Activated CD4-positive, alpha-beta T cell treated with anti-CD3 and anti-CD28 coated beads for 36 hours (primary cell): ENCODE data around the gene ABCG4. TPM values are rescaled to one million over a fixed set of nuclear protein-coding genes. Genes with fewer than 3 reads are reported as not detected.
"Not testable (repeated sequence)": the region's sequence is repeated elsewhere in the genome, so short reads cannot be mapped to it uniquely, and the experiment has no call there.

ENCODE experiments used
- ATAC-seq: fragments of 200-7000 bp; cut with Tn5 transposase; one replicate; pipeline ENCODE4 v1.10.0; 2021; ENCODE audit warnings: mild to moderate bottlenecking, moderate library complexity
- CTCF ChIA-PET: fragments of 350-600 bp; sonication (Branson Sonifier 250); formaldehyde crosslinking; loops from one replicate; lab custom pipeline; 2021; ENCODE audit warnings: antibody characterized with exemption; lab: Charles Lee
- POLR2A ChIA-PET: fragments of 350-600 bp; sonication (Branson Sonifier 250); formaldehyde crosslinking; loops from one replicate; lab custom pipeline; 2021; ENCODE audit warnings: antibody characterized with exemption, inconsistent platforms; lab: Charles Lee
- DNase-seq: peaks from one replicate; pipeline ENCODE4 v3.0.0-alpha.2; 2020
- H3K27ac Mint-ChIP-seq: one replicate; pipeline ENCODE4 v1.8.0; 2021; ENCODE audit warnings: mixed read lengths
- H3K27me3 Mint-ChIP-seq: one replicate; pipeline ENCODE4 v1.8.0; 2021; ENCODE audit warnings: mixed read lengths
- H3K36me3 Mint-ChIP-seq: one replicate; pipeline ENCODE4 v1.8.0; 2021; ENCODE audit warnings: low read depth, mixed read lengths
- H3K4me1 Mint-ChIP-seq: one replicate; pipeline ENCODE4 v1.8.0; 2021; ENCODE audit warnings: mixed read lengths
- H3K4me3 Mint-ChIP-seq: one replicate; pipeline ENCODE4 v1.8.0; 2021; ENCODE audit warnings: mild to moderate bottlenecking, moderate library complexity, mixed read lengths
- H3K9me3 Mint-ChIP-seq: one replicate; pipeline ENCODE4 v1.8.0; 2021; ENCODE audit warnings: low read depth, mixed read lengths
- intact Hi-C, 2 experiments: fragments of 100-400 bp; cut with DNase I in 1 of 2; cut with micrococcal nuclease in 1 of 2; formaldehyde crosslinking; loops; one replicate each; pipeline versions ENCODE4 v1.14.2 to v1.15.1; 2022 to 2024; cut with DNase I, micrococcal nuclease
- total RNA-seq, 2 experiments: library from RNA; stranded (reverse); gene quantifications; one replicate each; pipeline ENCODE4 v1.2.3, GENCODE V29; 2021

ABCG4 gene
- total RNA-seq, 2 experiments from 2014 or later, result not detected

DNA sequence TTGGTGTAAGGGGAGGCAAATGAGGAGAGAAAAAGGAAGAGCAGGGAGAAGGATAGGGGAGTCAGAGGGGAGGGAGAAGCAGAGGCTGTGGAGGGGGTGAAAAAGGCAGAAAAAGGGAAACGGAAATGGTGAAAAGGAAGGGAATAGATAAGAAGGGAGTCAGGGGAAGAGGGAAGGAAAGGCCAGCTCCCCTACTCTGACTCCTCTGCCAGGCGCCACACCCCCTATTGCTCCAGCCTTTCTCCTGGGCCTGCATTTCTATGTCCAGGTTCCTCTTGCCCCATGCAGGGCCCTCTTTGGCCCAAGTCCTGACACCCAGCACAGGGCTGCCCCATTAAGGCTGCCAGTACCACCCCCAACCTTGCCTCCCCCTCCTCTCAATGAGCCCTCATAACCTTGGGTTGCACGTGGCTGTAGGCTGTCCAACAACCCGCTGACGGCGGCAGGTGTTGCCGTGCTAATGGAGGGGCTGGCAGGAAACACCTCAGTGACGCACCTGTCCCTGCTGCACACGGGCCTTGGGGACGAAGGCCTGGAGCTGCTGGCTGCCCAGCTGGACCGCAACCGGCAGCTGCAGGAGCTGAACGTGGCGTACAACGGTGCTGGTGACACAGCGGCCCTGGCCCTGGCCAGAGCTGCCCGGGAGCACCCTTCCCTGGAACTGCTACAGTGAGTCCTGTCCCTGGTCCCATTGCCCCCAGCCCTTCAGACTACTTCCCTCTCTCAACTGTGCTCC lies 33.0 kb downstream of the ABCG4 start:
- ChIA-PET POLR2A (interaction anchor here (0.9 kb wide), 1 partner anchor 13 kb away, joined by 3 read pairs; no protein-coding TSS in a partner anchor), CTCF (no interaction called here)
- Mint-ChIP-seq H3K4me3 (no peak overlapping the region), H3K36me3 (peaks cover 11% of the 10 kb centered on the region), H3K27me3 (no peaks in the 10 kb centered on the region), H3K4me1 (peaks cover 11% of the 10 kb centered on the region), H3K27ac (no peak overlapping the region), H3K9me3 (no peaks in the 10 kb centered on the region)
- DNase-seq (no peak), ATAC-seq (no peak)
- intact Hi-C loops, result no loop called here

DNA sequence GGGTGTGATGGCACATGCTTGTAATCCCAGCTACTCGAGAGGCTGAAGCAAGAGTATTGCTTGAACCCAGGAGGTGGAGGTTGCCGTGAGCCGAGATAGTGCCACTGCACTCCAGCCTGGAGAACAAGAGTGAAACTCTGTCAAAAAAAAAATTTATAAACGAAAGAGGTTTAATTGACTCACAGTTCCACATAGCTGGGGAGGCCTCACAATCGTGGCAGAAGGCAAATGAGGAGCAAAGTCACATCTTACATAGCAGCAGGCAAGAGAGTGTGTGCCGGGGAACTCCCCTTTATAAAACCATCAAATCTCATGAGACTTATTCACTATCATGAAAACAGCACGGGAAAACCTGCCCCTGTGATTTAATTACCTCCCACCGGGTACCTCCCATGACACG lies 35.5 kb downstream of the ABCG4 start:
- DNase-seq, intact Hi-C loops, H3K9me3 Mint-ChIP-seq, H3K4me3 Mint-ChIP-seq, H3K27me3 Mint-ChIP-seq, H3K27ac Mint-ChIP-seq, H3K4me1 Mint-ChIP-seq: not testable (repeated sequence)
- POLR2A ChIA-PET, result interaction anchor here (1.0 kb wide), 1 partner anchor 23 kb away, joined by 3 read pairs; no protein-coding TSS in a partner anchor
- ATAC-seq, result peak; percentile 62
- H3K36me3 Mint-ChIP-seq, result peaks cover 11% of the 10 kb centered on the region
- CTCF ChIA-PET, result interaction anchor here (0.7 to 1.2 kb wide), 3 partner anchors 15 to 563 kb away, joined by 3 to 6 read pairs (median 3); no protein-coding TSS in a partner anchor

DNA sequence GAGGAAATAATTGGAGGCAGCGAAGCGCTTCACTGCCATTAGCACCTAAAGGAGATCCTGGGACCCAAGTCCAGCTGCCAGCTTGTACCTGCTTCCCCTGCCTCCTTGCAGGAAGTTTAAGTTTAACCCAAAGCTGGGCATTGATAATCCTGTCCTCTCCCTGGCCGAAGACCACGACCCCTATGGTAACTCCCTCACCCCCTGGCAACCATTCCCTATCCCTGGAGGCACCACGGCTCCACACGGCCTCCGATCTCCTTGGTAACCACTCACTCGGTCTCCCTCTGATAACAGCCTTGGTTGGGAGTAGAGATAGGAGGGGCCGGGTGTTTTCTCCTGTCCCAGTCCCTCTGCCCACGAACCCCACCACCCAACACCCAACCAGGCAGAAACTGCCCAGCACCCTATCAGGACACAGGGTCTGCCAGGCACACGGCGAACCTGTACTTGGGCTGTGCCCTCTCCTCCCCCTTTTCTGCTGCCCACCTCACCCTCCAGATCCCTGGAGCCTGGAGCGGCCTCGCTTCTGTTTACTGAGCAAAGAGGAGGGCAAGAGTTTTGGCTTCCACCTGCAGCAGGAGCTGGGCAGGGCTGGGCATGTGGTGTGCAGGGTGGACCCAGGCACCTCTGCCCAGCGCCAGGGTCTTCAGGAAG lies 37.3 kb downstream of the ABCG4 start:
- Mint-ChIP-seq H3K27me3 (no peaks in the 10 kb centered on the region), H3K27ac (no peak overlapping the region), H3K4me1 (peaks cover 3% of the 10 kb centered on the region), H3K36me3 (peaks cover 9% of the 10 kb centered on the region), H3K9me3 (no peaks in the 10 kb centered on the region), H3K4me3 (no peak overlapping the region)
- ChIA-PET CTCF (interaction anchor here (0.6 kb wide), 1 partner anchor 41 kb away, joined by 3 read pairs; no protein-coding TSS in a partner anchor), POLR2A (interaction anchor here (1.1 kb wide), 1 partner anchor 17 kb away, joined by 3 read pairs; no protein-coding TSS in a partner anchor)
- intact Hi-C loops, result no loop called here
- DNase-seq (no peak), ATAC-seq (no peak)

DNA sequence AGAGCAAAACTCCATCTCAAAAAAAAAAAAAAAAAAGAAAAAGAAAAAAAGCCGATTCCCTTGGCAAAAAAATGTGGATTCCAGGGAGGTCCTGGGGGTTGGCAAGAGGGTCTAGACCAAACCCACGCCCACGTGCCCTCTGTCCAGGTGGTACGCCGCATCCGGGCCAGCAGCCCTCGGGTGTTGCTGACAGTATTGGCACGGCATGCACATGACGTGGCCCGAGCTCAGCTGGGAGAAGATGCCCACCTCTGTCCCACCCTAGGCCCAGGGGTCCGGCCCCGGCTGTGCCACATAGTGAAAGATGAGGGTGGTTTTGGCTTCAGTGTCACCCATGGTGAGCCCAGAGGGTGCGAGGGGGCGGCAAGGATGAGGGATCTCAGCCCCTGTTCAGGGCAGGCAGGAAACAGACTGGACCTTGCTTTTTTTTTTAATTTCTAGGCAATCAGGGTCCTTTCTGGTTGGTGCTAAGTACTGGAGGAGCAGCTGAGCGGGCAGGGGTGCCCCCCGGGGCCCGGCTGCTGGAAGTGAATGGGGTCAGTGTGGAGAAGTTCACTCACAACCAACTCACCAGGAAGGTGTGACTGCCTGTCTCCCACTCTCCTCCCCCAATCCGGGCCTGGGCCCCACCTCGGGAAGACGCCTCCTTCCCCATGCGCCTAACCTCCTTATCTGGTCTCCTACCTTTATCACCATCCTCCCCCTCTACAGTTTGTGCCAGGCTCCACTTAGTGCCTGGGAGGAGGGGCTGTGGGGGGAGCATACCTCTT lies 38.5 kb downstream of the ABCG4 start:
- ATAC-seq, result no peak
- DNase-seq, result no peak
- Mint-ChIP-seq H3K9me3 (no peaks in the 10 kb centered on the region), H3K4me1 (peaks cover 3% of the 10 kb centered on the region), H3K27me3 (no peaks in the 10 kb centered on the region), H3K36me3 (peaks cover 8% of the 10 kb centered on the region), H3K4me3 (no peak overlapping the region), H3K27ac (no peak overlapping the region)
- intact Hi-C loops, result no loop called here
- POLR2A ChIA-PET, result no interaction called here
- CTCF ChIA-PET, result interaction anchor here (0.5 to 0.6 kb wide), 2 partner anchors 9 to 128 kb away, joined by 3 read pairs; no protein-coding TSS in a partner anchor

DNA sequence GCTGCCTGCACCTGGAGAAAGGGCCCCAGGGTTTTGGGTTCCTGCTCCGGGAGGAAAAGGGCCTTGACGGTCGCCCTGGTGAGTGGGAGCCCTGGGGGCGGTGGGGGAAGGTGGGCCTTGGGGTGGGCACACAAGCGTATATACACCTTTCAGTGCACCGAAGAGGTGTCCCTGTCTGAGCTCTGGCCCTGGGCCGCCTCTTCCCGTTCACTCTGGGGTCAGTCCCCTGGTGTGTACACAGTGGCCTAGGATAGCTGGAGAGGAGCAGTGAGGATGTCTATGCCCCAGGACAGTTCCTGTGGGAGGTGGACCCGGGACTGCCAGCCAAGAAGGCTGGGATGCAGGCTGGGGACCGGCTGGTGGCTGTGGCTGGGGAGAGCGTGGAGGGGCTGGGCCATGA lies 39.2 kb downstream of the ABCG4 start:
- POLR2A ChIA-PET, result no interaction called here
- Mint-ChIP-seq H3K27me3 (no peaks in the 10 kb centered on the region), H3K9me3 (no peaks in the 10 kb centered on the region), H3K36me3 (peaks cover 6% of the 10 kb centered on the region), H3K27ac (no peak overlapping the region), H3K4me1 (peaks cover 3% of the 10 kb centered on the region), H3K4me3 (no peak overlapping the region)
- ATAC-seq (no peak), DNase-seq (no peak)
- CTCF ChIA-PET, result no interaction called here
- intact Hi-C loops, result no loop called here

DNA sequence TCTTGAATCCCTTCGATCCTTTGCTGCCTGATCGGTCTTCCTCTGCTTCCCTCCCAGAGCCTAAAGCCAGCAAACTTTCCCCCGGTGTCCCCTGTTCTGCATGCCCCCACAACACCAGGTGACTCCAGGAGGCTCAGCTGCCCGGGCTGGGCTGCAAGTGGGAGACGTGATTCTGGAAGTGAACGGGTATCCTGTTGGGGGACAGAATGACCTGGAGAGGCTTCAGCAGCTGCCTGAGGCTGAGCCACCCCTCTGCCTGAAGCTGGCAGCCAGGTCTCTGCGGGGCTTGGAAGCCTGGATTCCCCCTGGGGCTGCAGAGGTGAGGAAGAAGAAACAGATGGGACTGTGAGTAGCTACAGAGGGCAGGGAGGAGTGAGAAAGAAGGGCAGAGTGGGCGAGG lies 40.0 kb downstream of the ABCG4 start:
- POLR2A ChIA-PET, result no interaction called here
- CTCF ChIA-PET, result interaction anchor here (0.6 kb wide), 1 partner anchor 132 kb away, joined by 3 read pairs; no protein-coding TSS in a partner anchor
- ATAC-seq, result no peak
- DNase-seq, result no peak
- Mint-ChIP-seq H3K27me3 (no peaks in the 10 kb centered on the region), H3K9me3 (no peaks in the 10 kb centered on the region), H3K4me1 (peaks cover 3% of the 10 kb centered on the region), H3K36me3 (peaks cover 6% of the 10 kb centered on the region), H3K4me3 (no peak overlapping the region), H3K27ac (no peak overlapping the region)
- intact Hi-C loops, result no loop called here

DNA sequence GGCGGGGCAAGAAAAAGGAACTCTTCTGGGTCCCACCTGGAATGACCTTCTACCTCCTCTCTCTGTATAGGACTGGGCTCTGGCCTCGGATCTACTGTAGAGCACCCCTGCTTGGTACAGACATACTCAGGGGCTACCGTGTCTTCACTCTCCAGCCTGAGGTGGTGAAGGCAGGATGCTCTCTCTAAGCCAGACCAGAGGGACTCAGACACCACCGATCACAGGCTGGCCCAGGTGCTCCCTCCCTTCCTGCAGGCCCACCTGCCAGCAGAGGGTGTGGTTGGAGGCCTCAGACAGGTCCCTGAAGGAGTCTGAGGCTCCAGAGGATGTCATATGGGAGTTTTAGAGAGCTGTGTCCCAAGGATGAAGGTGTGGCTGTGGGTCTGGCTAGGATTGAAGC lies 40.5 kb downstream of the ABCG4 start:
- no peak overlapping the region for H3K27ac Mint-ChIP-seq
- intact Hi-C loops, result no loop called here
- DNase-seq (no peak), ATAC-seq (no peak)
- POLR2A ChIA-PET, result no interaction called here
- no peaks in the 10 kb centered on the region for H3K27me3 Mint-ChIP-seq
- H3K4me3 Mint-ChIP-seq, result no peak overlapping the region
- H3K4me1 Mint-ChIP-seq, result peaks cover under 1% of the 10 kb centered on the region
- no peaks in the 10 kb centered on the region for H3K9me3 Mint-ChIP-seq
- H3K36me3 Mint-ChIP-seq, result peaks cover 4% of the 10 kb centered on the region
- CTCF ChIA-PET, result interaction anchor here (0.6 kb wide), 1 partner anchor 132 kb away, joined by 3 read pairs; no protein-coding TSS in a partner anchor

DNA sequence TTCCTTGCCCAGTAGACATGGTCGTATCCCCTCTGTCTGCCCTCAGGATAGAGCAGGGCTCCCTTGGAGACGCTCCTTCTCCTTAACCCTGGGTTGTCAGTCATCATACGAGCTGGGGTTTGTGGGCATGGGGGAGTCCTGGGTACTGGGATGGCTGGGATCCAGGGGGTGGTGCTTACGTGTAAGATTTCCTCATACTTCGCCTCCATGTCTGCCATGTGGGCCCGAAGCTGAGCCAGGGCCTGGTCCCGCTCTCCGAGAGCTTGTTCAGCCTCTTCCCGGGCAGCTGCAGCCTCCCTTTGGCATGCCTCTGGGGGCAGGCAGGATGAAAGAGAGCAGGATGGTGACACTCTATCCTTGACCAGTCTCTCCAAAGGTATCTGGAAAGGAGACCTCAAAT lies 41.7 kb downstream of the ABCG4 start:
- Mint-ChIP-seq H3K27me3 (no peaks in the 10 kb centered on the region), H3K4me1 (no peaks in the 10 kb centered on the region), H3K9me3 (no peaks in the 10 kb centered on the region), H3K27ac (no peak overlapping the region), H3K36me3 (no peaks in the 10 kb centered on the region), H3K4me3 (no peak overlapping the region)
- DNase-seq, result no peak
- intact Hi-C loops, result no loop called here
- ChIA-PET POLR2A (interaction anchor here (0.6 kb wide), 1 partner anchor 108 kb away, joined by 3 read pairs; no protein-coding TSS in a partner anchor), CTCF (interaction anchor here (0.6 to 0.7 kb wide), 2 partner anchors 26 to 36 kb away, joined by 3 to 4 read pairs; no protein-coding TSS in a partner anchor)
- no peak for ATAC-seq

DNA sequence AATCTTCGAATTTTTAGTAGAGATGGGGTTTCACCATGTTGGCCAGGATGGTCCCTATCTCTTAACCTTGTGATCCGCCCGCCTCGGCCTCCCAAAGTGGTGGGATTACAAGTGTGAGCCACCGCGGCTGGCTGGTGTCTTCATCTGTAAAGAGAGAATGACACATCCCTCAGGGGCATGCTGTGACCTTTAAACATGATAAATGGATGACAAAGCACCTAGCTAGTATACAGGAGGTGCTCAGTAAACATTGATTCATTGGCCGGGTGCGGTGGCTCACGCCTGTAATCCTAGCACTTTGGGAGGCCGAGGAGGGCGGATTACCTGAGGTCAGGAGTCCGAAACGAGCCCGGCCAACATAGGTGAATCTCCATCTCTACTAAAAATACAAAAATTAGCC lies 42.4 kb downstream of the ABCG4 start:
- POLR2A ChIA-PET, H3K36me3 Mint-ChIP-seq, H3K27me3 Mint-ChIP-seq: not testable (repeated sequence)

DNA sequence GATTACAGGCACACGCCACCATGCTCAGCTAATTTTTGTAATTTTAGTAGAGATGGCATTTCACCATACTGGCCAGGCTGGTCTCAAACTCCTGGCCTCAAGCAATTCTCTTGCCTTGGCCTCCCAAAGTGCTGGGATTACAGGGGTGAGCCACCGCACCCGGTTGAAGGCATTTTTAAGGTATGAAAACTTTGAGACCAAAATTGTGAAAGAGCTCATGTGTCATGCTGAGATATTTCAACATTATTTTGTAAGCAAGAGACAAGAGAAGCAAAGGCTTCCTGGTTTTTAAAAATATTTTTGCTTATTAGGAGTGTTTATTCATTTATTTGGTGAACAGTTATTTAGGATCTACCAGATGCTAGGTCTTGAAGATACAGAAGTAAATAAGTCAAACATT lies 43.3 kb downstream of the ABCG4 start:
- ChIA-PET CTCF (interaction anchor here (0.9 to 1.7 kb wide), 2 partner anchors 14 to 92 kb away, joined by 4 to 5 read pairs; partner anchors contain the start of gene CBL), POLR2A (no interaction called here)
- ATAC-seq, result no peak
- Mint-ChIP-seq H3K27ac (no peak overlapping the region), H3K9me3 (no peaks in the 10 kb centered on the region), H3K4me3 (no peak overlapping the region), H3K27me3 (no peaks in the 10 kb centered on the region), H3K36me3 (no peaks in the 10 kb centered on the region), H3K4me1 (peaks cover 2% of the 10 kb centered on the region)
- DNase-seq, result no peak
- intact Hi-C loops, result no loop called here

More for the DNA sequence above, 42.4 kb downstream of the ABCG4 start:
- CTCF ChIA-PET, result interaction anchor here (0.6 to 0.7 kb wide), 2 partner anchors 27 to 1906 kb away, joined by 3 read pairs; no protein-coding TSS in a partner anchor
- ATAC-seq, result peak; percentile 23
- H3K9me3 Mint-ChIP-seq, H3K4me3 Mint-ChIP-seq, H3K4me1 Mint-ChIP-seq, intact Hi-C loops, H3K27ac Mint-ChIP-seq, DNase-seq: not testable (repeated sequence)

DNA sequence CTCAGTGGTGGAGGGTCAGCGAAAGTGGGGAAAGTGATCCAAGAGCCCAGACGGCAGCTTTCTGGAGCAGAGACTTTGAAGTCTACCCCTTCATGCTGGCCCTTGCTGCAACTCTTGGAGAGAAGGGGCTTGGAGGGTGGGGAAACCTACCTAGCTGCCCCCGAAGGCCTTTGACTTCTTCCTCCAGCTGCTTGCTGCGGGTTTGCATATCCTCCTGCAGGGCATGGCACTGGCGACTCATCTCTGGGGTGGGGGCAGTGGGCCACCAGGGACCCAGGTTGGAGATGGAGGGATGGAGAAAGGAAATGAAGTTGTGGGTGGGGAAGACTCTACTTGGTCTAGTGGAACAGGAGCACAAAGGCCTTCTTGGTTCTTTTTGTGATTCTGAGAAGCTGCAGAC lies 44.1 kb downstream of the ABCG4 start:
- Mint-ChIP-seq H3K4me1 (peaks cover 2% of the 10 kb centered on the region), H3K9me3 (no peaks in the 10 kb centered on the region), H3K27ac (no peak overlapping the region), H3K4me3 (no peak overlapping the region), H3K36me3 (no peaks in the 10 kb centered on the region), H3K27me3 (no peaks in the 10 kb centered on the region)
- CTCF ChIA-PET, result interaction anchor here (0.6 to 1.7 kb wide), 2 partner anchors 13 to 109 kb away, joined by 3 to 5 read pairs; partner anchors contain the start of gene CBL
- no peak for ATAC-seq
- intact Hi-C loops, result no loop called here
- no peak for DNase-seq
- POLR2A ChIA-PET, result no interaction called here
